ENCODE data around the gene PRICKLE1. TPM values are rescaled to one million over a fixed set of nuclear protein-coding genes. Genes with fewer than 3 reads are reported as not detected.

The PRICKLE1 gene
- total RNA-seq, 1 donor from 2014 or later: 9.4 TPM

GRCh38 chr12:42446761-42447160, 142.8 kb downstream of the PRICKLE1 start:
- Mint-ChIP-seq H3K27ac (ENCODE audit: unreplicated experiment) (no peak overlapping the region), H3K4me3 (peak overlapping the region; percentile 38), H3K27me3 (ENCODE audit: low read depth) (no peaks in the 10 kb centered on the region), H3K9me3 (peaks cover 8% of the 10 kb centered on the region), H3K4me1 (peaks cover 31% of the 10 kb centered on the region), H3K36me3 (ENCODE audit: low read depth) (peaks cover 60% of the 10 kb centered on the region)
- no peak for TF ChIP-seq CTCF (conservative IDR thresholded peaks at IDR 0.05)
- DNase-seq (ENCODE audit: low read depth, low spot score): no peak

DNA sequence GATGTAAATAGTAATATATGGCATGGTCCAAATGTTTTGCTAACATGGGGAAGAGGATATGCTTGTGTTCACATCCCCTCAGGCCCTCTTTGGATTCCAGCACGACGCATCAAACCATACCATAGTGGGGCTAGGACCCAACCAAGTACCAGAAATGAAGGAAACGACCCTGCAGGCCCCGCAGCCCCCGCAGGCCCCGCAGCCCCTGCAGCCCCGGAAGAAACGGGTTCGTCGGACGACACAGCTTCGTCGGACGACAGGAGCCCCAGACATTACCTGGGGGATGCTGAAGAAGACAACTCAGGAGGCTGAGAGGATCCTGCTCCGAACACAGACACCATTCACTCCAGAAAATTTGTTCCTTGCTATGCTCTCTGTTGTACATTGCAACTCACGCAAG, 143.7 kb downstream of the PRICKLE1 start:
- Mint-ChIP-seq H3K36me3 (ENCODE audit: low read depth) (peaks cover 60% of the 10 kb centered on the region), H3K9me3 (peaks cover 8% of the 10 kb centered on the region), H3K27me3 (ENCODE audit: low read depth) (no peaks in the 10 kb centered on the region), H3K4me1 (peaks cover 29% of the 10 kb centered on the region), H3K27ac (ENCODE audit: unreplicated experiment) (no peak overlapping the region), H3K4me3 (no peak overlapping the region)
- DNase-seq (ENCODE audit: low read depth, low spot score): no peak
- TF ChIP-seq CTCF (conservative IDR thresholded peaks at IDR 0.05): no peak

- H3K27me3 Mint-ChIP-seq (ENCODE audit: low read depth): no peaks in the 10 kb centered on the region
- no peak for DNase-seq (ENCODE audit: low read depth, low spot score)
- peaks cover 24% of the 10 kb centered on the region for H3K4me1 Mint-ChIP-seq
- H3K27ac Mint-ChIP-seq (ENCODE audit: unreplicated experiment): no peak overlapping the region
- H3K4me3 Mint-ChIP-seq: no peak overlapping the region
- peaks cover 52% of the 10 kb centered on the region for H3K36me3 Mint-ChIP-seq (ENCODE audit: low read depth)
- peaks cover 8% of the 10 kb centered on the region for H3K9me3 Mint-ChIP-seq
- TF ChIP-seq CTCF (conservative IDR thresholded peaks at IDR 0.05): no peak
These were observed 145.2 kb downstream of the PRICKLE1 start for GRCh38 chr12:42444192-42444943.

- TF ChIP-seq CTCF (conservative IDR thresholded peaks at IDR 0.05): no peak
- peaks cover 8% of the 10 kb centered on the region for H3K9me3 Mint-ChIP-seq
- H3K4me1 Mint-ChIP-seq: peaks cover 21% of the 10 kb centered on the region
- DNase-seq (ENCODE audit: low read depth, low spot score): no peak
- H3K4me3 Mint-ChIP-seq: no peak overlapping the region
- H3K36me3 Mint-ChIP-seq (ENCODE audit: low read depth): peaks cover 45% of the 10 kb centered on the region
- no peak overlapping the region for H3K27ac Mint-ChIP-seq (ENCODE audit: unreplicated experiment)
- no peaks in the 10 kb centered on the region for H3K27me3 Mint-ChIP-seq (ENCODE audit: low read depth)
These were observed 146.7 kb downstream of the PRICKLE1 start for GRCh38 chr12:42442888-42443287.

GRCh38 chr12:42442311-42442759, 147.2 kb downstream of the PRICKLE1 start:
- Mint-ChIP-seq H3K27me3 (ENCODE audit: low read depth) (no peaks in the 10 kb centered on the region), H3K36me3 (ENCODE audit: low read depth) (peaks cover 45% of the 10 kb centered on the region), H3K9me3 (peaks cover 8% of the 10 kb centered on the region), H3K27ac (ENCODE audit: unreplicated experiment) (no peak overlapping the region), H3K4me3 (no peak overlapping the region), H3K4me1 (peaks cover 16% of the 10 kb centered on the region)
- no peak for TF ChIP-seq CTCF (conservative IDR thresholded peaks at IDR 0.05)
- DNase-seq (ENCODE audit: low read depth, low spot score): no peak
